Measurements from ENCODE around the gene TMEM132D. TPM values are rescaled to one million over a fixed set of nuclear protein-coding genes. Genes with fewer than 3 reads are reported as not detected.
"Not testable (repeated sequence)": the region's sequence is repeated elsewhere in the genome, so short reads cannot be mapped to it uniquely, and the experiment has no call there.

TMEM132D gene
- not detected in 2 replicates for total RNA-seq

DNA sequence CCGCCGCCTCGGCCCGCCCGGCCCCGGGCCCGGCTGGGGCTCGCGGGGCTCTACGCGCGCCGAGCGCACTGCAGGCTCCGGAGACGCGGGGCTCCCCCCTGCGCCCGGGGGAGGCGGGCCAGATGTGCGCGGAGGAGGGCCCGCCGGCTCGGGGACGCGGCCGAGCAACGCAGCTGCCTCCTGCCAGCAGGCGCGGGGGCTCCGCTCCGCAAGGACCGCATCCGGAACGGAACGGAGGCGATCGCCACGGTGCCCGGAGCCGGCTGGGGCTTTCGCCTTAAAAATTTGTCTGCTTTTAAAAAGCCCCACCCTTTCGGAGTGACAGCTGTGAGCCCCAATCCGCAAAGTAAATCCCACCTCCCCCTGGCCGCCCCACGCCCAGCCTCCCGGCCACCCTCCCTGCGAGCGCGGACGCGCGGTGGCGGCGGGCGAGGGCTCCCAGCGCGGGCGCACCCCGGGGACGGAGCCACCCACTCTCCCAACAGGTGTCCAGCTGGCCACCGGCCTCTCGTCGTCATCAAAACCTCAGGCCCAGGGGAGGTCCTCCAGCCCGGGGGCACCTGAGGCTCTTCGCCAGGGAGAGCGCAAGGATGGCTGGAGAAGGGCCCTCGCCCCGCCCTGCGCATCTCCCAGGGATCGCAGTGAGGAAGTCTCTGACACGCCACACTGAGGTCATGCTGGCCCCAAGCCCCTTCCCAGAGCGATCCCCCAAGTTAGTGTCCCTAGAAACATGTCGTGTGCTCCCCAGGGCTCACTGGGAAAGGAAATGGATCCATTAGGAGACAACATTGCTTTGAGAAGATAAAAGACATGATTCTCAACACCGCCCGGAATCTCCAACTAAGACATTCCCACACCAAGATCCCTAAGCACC is at the start of gene TMEM132D:
Gene TMEM132D (minus strand): TSS at position 70 of the 874 bp plus-strand sequence.
- intact Hi-C loops (cut with micrococcal nuclease) = no loop called here

DNA sequence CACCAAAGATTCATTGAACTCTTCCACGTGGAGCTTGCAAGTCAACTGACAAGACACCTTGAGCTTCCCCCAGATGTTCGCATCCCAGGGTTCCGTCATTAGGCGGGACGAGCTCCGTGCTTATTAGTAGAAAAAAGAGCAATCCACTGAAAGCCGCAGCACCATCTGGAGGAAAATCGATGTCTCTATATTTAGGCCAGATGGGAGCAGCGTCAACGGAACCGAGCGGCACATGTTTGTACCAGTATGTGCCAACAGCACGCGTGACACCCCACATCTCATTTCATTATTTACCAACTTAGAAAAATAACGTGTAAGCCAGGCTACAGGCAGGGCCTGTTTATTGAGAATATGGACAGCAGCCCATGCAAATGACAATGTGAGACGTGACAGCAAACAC is 45.8 kb upstream of the TMEM132D start:
- intact Hi-C loops (cut with micrococcal nuclease) = no loop called here

DNA sequence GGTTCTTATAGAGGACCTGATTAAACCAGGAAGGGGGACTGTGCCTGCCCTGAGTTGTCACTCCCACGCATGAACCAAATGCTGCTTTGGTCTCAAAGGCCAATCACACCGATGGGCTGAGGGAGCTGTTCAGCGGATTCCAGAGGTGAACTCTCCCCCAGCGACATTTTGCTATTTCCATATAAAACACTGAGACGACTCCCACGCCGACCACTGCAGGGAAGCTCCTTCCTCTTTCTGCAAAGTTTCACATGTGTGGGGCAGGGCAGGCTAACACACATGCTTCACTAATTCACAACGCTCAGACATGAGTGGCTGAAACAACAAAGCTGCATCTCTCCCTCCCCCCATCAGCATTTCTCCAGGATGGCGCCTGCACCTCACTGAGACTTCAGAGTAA is 37.8 kb upstream of the TMEM132D start:
- intact Hi-C loops (cut with micrococcal nuclease) = no loop called here

DNA sequence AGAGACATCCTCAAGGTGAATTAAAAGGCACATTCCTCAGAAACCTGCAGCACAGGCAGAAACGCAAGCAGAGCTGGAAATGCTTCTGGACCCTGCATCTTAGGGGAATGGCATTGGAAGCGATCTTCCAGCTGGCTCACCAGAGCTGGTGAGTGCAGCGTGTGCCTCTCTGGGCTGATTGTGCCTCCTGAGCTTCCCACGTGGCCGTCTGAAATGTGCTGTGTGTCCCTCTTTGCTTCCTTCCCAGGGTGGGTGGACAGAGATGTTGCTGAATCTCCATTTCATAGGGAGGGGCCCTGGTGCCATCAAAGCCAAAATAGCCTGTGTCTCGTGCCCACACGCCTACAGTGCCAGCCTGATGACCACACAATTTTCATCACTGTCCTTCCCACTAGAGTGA is 34.3 kb upstream of the TMEM132D start:
- intact Hi-C loops (cut with micrococcal nuclease) = no loop called here

DNA sequence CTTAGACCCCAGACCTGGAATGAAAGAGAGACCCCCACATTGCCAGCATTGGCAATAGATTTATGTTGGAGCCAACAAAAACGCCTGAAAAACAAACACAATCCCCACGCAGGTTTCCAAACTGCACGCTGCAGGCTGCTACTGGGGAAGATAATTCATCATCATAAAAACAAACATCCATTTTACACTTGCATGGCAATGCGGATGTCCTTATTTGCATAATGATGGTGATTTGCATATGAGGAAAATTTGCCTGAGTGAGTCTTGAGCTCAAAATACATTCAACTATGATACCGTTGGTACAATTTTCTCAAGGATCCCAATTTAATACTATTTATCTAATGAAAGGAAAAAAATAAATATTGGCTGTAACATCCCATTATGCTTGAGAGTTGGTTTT is 33.6 kb upstream of the TMEM132D start:
- intact Hi-C loops (cut with micrococcal nuclease) = no loop called here

DNA sequence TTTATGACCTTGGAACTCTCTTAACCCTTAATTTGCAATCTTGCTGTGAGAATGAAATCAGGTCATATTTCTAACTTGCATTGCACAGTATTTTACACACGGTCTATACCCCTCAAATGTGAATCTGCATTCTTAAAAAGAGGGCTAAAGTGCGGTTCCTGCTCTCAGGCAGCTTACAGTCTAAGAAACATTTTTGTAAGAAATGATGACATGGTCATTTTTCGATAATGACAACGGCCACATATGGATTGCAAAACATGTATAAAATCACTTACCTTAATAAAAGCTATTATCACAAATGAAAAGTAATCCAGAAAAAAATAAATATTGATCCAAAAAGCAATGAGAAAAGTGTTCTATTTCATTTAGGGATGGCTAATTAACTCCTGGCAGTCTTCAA is 24.8 kb upstream of the TMEM132D start:
- intact Hi-C loops (cut with micrococcal nuclease) = no loop called here

DNA sequence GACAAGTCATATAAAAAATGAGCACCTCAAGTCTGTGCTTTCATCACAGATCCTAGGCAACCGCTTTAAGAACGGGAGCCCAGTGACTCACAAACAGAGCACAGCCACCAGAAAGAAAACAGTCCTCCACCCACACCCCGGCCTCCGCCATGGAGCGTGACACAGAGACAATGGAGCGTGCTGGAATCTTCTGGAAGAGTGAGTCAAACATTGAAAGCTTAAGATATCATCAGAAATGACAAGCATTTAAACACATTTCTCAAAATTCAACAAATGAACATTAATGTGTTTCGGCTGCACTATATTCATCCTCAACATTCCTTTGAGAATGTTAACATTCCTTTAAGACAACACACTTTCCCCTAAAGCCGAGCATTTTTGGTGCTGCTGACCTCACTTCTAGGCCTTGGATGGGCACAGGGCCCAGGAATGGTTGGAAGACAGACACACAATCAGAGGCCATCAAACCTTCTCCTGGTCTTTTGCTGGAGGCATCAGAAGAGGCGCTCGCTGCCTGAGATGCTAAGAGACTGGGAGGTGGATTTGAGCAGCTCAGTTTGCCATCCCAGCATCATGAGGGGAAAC is 23.6 kb upstream of the TMEM132D start:
- intact Hi-C loops (cut with micrococcal nuclease) = no loop called here

DNA sequence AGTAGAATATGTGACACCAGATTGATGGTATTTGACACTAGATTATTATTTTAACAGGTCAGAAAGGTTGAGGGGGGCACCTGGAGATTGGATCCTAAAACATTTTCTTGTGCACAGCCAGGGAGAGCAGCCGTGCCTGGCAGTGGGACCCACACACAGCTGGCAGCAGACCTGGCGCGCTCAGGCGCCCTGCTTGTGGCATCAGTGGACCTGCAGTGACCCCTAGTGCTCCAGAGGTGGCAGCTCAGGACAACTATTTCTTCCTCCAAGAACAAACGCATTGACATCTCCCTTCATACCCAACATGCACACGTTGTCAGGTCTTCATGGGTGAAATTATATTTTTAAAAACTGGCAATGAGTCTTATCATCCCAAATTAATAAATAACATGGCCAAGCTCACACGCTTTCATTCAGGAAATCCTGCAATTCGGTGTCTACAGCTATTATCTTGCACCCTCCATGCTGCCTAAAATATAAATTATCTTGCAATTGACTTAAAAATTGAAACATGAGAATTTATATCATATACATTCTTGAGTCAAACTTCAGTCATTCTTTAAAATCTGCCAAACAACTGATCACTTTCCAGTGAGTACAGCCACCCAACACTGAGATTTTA is 7.7 kb upstream of the TMEM132D start:
- intact Hi-C loops (cut with micrococcal nuclease) = loop anchor here (1.0 to 5.0 kb wide), 2 partner anchors 942 to 1654 kb away; no protein-coding TSS in a partner anchor

DNA sequence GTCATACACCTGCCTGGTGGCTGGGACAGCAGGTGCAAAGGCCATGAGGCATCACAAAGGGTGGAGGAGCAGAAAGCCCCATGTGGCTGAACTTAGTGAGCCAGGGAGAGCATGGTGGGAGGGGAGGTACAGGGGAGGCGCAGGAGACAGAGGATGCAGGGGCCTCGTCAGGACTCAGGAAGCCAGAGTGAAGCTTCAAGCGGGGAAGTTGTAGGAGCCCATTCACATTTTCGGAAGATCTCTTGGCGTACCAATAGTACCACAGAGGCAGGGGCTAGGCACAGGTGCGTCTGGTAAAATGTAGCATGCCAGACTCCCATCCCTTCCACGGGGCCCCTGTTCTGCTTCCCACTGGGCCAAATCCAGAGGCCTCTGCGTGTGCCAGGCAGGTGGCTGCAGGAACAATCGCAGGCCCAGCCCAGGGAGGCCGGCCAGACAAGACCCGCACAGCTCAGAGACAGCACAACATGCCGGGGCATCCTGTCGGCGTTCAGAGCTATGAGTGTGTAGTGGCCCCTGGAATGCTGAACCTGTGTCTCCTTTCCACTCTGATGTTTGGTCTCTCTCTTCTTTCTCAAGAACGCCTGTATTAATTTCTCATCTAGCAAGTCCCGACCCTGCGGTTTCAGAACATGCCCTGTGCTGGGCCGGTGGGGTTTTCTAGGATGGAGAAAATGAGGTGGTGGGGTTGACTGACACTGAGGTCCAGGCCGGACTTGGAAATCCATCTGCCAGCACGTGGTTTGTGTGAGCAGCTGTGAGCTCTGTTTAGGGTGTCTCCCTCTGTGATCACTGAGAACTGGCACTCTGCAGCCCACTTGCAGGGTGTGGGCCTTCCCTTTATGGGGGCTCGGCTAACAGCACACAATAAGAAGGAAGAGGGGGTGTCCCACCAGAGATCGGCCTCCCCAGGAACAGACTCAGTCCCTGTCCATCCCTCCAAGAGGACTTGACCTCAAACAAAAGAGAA is 5.5 kb upstream of the TMEM132D start:
- intact Hi-C loops (cut with micrococcal nuclease) = loop anchor here (5.0 kb wide), 1 partner anchor 1652 kb away; no protein-coding TSS in a partner anchor

DNA sequence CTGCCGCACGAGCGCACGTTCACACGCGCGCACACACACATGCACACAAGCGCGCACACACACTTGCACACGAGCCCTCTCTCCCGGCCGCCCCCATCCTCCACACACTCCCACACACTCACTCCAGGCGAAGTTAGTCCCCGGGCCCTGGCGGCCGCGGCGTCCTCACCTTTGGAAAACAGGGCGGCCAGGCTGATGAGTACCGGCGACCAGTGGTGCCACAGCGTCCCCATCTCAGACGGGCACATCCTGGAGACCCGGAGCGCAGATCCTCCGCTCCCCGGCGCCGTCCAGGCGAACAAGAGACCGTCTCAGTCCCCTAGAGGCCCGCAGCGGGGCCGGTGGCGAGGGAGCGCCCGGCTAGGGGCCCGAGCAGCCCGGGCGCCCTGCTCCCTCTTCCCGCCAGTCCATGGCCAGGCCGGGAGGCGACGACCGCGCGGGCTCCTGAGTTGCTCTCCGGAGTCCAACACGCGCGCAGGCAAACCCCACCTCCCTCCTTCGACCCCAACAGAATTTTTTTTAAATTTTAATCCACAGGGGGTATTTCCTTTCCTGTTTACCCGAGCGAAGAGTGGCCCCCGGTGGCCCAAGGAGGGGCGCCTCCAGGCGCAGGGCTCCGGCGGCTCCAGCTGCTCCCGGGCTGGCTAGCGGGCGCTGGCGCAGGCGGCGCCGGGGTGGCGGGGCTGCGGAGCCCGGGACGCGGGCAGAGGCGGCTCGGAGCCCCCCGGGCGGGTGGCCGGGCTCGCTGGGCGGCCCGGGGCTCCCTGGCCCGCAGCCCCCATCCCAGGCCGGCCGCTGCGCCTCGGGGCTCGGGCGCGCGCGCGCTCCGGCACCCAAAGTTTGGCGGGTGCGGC is 506 bp downstream of the TMEM132D start:
- intact Hi-C loops (cut with micrococcal nuclease) = no loop called here

DNA sequence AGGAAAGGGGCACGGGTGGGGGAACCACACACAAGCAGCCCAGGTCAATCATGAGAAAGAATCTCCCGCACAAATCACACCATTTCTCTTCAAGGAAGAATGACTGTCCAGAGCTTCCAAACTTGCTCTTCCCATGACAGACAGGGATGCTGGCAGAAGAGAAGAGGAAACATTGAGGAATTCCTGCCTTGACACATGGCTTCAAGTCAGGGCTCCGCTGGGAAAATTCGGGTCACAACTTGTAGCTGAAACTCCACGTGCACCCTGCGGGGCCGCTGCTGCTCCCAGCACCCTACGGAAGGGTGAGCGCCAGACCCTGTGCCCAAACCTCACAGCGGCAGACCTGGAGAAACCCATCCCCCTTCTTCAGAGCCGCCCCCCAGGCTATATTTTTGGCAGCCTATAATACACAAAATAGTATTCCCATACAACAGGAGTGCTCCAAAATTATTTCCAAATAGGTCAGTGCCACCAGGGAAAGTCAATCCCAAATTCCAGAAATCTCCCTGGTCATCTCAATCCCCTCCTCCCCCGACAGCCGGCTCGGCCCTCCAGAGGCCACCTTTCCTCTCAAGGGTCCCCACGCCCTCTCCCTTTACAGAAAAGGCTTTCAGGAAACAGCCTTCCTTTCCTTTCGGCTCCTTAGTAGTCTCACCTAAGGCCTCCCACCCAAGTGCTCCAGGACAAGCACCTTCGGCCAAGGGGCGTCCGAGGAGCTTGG is 1.3 kb downstream of the TMEM132D start:
- intact Hi-C loops (cut with micrococcal nuclease) = no loop called here

DNA sequence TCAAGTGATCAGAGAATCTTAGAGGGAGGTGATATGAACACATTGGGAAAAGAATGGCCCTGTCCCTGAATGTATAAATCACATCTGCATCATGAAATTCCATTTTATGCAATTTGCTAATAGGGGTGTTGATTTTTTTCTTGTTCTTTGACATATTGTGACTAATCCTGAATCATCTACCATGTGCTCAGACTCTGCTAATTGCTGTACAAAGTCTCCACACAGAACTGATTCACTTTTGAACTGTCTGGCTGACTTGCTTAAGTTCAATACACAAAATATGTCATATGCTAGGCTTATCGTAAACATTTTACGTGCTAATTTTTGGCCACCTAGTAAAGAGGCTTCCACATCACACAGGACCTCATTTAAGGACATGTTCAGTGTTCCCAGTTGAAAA is 2.6 kb downstream of the TMEM132D start:
- intact Hi-C loops (cut with micrococcal nuclease) = no loop called here

DNA sequence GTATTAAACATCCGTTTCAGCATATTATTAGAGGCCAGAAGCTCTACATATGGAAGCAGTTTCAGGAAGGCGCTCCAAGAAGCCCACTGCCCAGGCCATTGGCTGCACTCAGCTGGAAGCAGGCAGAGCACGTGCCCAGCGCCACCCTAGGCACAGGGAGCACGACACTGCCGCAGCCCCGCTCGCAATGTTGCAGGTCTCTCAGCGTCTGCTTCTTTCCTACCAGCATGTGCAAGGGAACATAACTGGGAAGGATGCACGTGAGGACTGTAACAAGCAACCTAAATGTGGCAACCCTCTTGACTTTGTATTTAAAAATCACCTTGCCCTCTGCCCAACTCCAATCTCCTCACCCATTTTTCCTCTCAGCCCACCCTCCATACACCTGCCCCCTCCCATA is 3.5 kb downstream of the TMEM132D start:
- intact Hi-C loops (cut with micrococcal nuclease) = no loop called here

DNA sequence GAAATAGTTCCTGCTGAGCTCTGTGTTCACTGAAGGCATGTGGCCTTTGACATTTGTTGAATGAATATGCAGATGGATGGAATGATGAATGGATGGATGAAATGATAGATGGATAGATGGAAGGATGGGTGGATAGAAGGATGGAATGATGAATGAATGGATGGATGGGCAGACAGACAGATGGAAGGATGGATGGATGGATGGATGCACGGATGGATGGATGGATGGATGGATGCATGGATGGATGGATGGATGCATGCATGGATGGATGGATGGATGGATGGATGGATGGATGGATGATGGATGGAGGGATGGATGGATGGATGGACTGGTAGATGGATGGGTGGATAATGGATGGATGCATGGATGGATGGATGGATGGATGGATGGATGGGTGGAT is 4.8 kb downstream of the TMEM132D start:
- intact Hi-C loops (cut with micrococcal nuclease) = not testable (repeated sequence)

DNA sequence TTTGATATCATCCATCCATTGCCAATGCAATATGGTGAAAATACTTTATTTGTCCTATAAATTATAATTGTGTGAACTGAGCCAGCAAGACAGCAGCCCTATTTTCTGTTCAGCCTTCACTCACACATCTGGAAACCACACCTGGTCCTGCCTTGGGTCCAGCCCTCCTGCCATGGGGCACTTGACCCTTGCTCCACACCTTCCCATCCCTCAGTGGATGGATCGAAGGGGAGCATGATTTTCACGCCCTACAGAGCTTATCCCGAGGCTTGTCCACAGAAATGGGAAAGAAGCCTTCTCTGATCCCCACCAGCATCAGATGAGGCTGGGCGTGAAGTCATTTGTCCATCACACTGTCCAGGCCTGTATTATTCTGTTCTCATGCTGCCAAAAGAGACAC is 10.1 kb downstream of the TMEM132D start:
- intact Hi-C loops (cut with micrococcal nuclease) = no loop called here

DNA sequence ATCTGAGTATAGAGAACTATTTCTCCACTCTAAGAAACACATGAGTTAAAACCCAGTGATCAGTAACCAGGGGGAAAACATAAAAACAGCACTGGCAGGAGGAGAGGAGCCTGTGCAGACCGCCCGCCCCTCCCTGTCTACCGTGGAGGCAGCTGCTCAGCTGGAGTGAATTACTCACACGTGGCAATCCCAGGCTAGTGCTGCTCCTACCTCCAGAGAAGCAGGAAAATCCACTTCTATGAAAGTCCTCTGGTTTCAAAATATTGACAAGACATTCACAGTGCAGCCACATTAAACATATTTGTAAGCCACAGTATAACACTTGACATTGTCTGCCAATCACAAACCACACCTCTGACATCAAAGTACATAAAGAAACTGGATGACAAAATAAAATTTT is 16.7 kb downstream of the TMEM132D start:
- intact Hi-C loops (cut with micrococcal nuclease) = no loop called here

DNA sequence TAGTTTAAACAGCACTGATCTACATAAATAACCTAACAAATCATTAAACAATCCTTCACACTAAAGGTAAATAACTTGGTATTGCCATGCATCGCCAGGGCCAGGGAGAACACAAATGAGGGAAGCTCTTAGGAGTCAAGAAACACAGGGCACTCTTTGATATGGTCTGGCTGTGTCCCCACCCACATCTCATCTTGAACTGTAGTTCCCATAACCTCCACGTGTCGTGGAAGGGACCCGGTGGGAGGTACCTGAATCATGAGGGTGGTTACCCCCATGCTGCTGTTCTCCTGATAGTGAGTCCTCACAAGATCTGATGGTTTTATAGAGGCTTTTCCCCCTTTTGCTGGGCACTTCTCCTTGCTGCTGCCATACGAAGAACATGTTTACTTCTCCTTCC is 17.3 kb downstream of the TMEM132D start:
- intact Hi-C loops (cut with micrococcal nuclease) = no loop called here

DNA sequence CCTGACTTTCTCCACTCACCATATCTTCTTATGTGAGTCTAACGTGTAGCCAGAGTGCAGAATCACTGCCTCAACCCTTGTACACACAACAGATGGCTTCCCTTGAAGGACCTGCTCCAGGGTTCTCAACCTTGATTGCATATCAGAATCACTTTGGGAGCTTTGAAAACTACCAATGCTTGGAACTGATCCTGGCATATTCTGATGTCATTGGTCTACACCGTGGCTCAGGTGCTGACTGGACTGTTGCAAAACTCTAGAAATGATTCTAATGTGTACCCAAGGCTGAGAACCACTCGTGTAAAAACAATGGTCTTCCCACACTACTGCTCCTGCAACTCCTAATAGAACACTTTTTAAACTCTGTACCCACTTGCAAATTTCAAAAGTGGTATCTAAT is 18.5 kb downstream of the TMEM132D start:
- intact Hi-C loops (cut with micrococcal nuclease) = no loop called here

DNA sequence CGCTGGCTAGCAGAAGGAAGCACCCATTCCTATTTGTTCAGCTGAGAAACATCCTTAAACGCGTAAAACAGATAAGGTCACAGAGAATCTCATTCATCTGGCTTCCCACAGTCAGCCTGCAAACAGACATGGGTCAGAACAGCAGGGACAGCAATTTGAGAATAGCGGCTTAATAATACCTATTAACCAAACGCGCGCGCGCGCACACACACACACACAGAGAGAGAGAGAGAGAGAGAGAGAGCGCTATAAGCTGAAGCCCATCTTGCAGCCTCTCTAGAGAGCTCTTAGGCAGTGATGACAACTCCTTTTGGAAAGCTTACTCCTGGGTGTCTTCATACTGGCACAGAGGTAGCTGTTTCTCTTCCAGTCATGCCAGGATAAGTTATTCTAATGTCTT is 26.4 kb downstream of the TMEM132D start:
- intact Hi-C loops (cut with micrococcal nuclease) = no loop called here

DNA sequence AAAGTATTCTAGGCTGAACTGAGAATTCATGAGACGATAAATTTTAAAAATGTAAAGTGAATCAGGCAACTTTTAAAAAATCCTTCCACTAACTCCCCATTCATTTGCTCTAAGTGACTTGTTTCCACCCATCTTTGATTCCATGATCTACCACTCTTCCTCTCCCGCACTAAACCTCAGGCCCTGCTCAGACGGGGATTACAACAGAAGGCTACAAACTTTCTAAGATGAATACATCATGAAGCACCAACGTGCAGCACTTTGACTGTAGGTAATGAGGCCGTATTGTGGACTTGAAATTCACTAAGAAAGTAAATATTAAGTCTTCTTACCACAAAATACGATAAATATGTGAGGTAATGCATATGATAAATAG is 30.0 kb downstream of the TMEM132D start:
- intact Hi-C loops (cut with micrococcal nuclease) = no loop called here
